ENCODE results near the gene ARMC10.
"Not testable (repeated sequence)": the region's sequence is repeated elsewhere in the genome, so short reads cannot be mapped to it uniquely, and the experiment has no call there.

The ARMC10 gene

GRCh38 chr7:103074519-103075336 is at the start of gene ARMC10, which contains the start of gene FBXL13:
ARMC10 (plus strand) TSS chr7:103075140; CDS start chr7:103075273, 133 bp downstream.
FBXL13 (minus strand) TSS chr7:103074796.
- in situ Hi-C loops (cut with MboI; ENCODE audit: low sequenced_read_pairs): no loop called here

GRCh38 chr7:103025341-103025740 is 49.6 kb upstream of the ARMC10 start:
- in situ Hi-C loops (cut with MboI; ENCODE audit: low sequenced_read_pairs): no loop called here

- in situ Hi-C loops (cut with MboI; ENCODE audit: low sequenced_read_pairs): no loop called here
These were observed 43.9 kb upstream of the ARMC10 start for GRCh38 chr7:103031024-103031423.

GRCh38 chr7:103031781-103032180 is 43.2 kb upstream of the ARMC10 start:
- in situ Hi-C loops (cut with MboI; ENCODE audit: low sequenced_read_pairs): no loop called here

- in situ Hi-C loops (cut with MboI; ENCODE audit: low sequenced_read_pairs): not testable (repeated sequence)
These were observed 40.6 kb upstream of the ARMC10 start for GRCh38 chr7:103034318-103034717.

GRCh38 chr7:103037476-103037822 is 37.5 kb upstream of the ARMC10 start:
- in situ Hi-C loops (cut with MboI; ENCODE audit: low sequenced_read_pairs): no loop called here

GRCh38 chr7:103037823-103038739 is 36.9 kb upstream of the ARMC10 start:
- in situ Hi-C loops (cut with MboI; ENCODE audit: low sequenced_read_pairs): not testable (repeated sequence)

GRCh38 chr7:103041815-103042214 is 33.1 kb upstream of the ARMC10 start:
- in situ Hi-C loops (cut with MboI; ENCODE audit: low sequenced_read_pairs): not testable (repeated sequence)

GRCh38 chr7:103048833-103049232 is 26.1 kb upstream of the ARMC10 start:
- in situ Hi-C loops (cut with MboI; ENCODE audit: low sequenced_read_pairs): no loop called here

- in situ Hi-C loops (cut with MboI; ENCODE audit: low sequenced_read_pairs): no loop called here
These were observed 23.4 kb upstream of the ARMC10 start for GRCh38 chr7:103051519-103051918.

GRCh38 chr7:103056006-103056405 is 18.9 kb upstream of the ARMC10 start:
- in situ Hi-C loops (cut with MboI; ENCODE audit: low sequenced_read_pairs): not testable (repeated sequence)

- in situ Hi-C loops (cut with MboI; ENCODE audit: low sequenced_read_pairs): no loop called here
These were observed 16.8 kb upstream of the ARMC10 start for GRCh38 chr7:103058122-103058521.

GRCh38 chr7:103059471-103059870 is 15.5 kb upstream of the ARMC10 start:
- in situ Hi-C loops (cut with MboI; ENCODE audit: low sequenced_read_pairs): no loop called here

- in situ Hi-C loops (cut with MboI; ENCODE audit: low sequenced_read_pairs): no loop called here
These were observed 11.0 kb upstream of the ARMC10 start for GRCh38 chr7:103063895-103064294.

GRCh38 chr7:103065667-103066066 is 9.3 kb upstream of the ARMC10 start:
- in situ Hi-C loops (cut with MboI; ENCODE audit: low sequenced_read_pairs): no loop called here

- in situ Hi-C loops (cut with MboI; ENCODE audit: low sequenced_read_pairs): no loop called here
These were observed 6.2 kb upstream of the ARMC10 start for GRCh38 chr7:103068414-103069403.

- in situ Hi-C loops (cut with MboI; ENCODE audit: low sequenced_read_pairs): no loop called here
These were observed 3.9 kb upstream of the ARMC10 start for GRCh38 chr7:103071000-103071399.

GRCh38 chr7:103073989-103074518 is 886 bp upstream of the ARMC10 start:
- in situ Hi-C loops (cut with MboI; ENCODE audit: low sequenced_read_pairs): no loop called here

GRCh38 chr7:103075337-103075918 is 488 bp downstream of the ARMC10 start:
- in situ Hi-C loops (cut with MboI; ENCODE audit: low sequenced_read_pairs): no loop called here

GRCh38 chr7:103076764-103077163 is 1.8 kb downstream of the ARMC10 start:
- in situ Hi-C loops (cut with MboI; ENCODE audit: low sequenced_read_pairs): no loop called here
